Fibroblast of lung (primary cell): ENCODE results near the gene FCHO2.

ENCODE experiments used
- EZH2 ChIP-seq: IDR thresholded peaks from 2 replicates; pipeline ENCODE4 v1.5.1; 2012; ENCODE audit warnings: low read length, control low read depth, mild to moderate bottlenecking; ENCODE audit errors: missing control alignments
- TF ChIP-seq, protein P1 (sequence below), 2 donors: IDR thresholded peaks in 1 of 2; conservative IDR thresholded peaks in 1 of 2; 1 replicate in 1 of 2; 2 replicates in 1 of 2; pipeline ENCODE4 v1.5.1; 2011 to 2012; ENCODE audit warnings: low read length in 2 of 2, control low read depth in 1 of 2, inconsistent platforms in 1 of 2, low read depth in 1 of 2, mild to moderate bottlenecking in 1 of 2

DNA sequence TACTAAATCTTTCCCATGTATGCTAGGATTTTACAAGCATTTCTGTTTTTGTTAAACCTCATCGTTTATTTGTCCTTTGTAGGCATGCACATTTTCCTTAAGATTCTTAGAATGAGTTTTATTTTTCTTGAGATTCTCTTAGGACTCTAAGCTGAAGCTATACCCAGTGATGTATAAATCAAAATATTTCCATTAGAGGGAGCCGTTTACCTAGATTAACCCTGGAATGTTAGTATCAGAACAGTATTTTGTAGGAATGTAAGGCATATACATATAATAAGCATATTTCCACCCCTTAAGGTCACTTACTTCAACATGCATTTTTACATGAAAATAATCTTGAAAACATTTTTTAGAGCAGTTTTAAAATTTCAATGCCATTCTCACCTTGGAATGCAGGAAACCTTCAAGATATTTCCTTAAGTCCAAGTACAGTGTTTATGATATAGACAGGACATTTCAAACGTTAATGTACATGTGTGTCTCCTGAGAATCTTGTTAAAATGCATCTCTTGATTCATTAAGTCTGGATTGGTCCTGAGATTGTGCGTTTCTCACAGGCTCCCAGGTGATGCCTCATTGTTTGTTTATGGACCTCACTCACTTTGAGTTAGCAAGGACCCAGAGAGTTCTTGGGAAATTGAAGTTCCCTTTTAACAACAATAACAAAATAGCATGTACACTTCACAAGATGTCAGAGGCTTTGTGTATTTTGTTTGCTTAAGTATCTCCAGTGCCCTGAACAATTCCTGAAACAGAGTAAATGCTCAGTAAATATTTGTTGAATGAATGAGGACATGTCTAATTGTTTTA lies 34.9 kb upstream of the FCHO2 start:
- TF ChIP-seq, protein P1, sequence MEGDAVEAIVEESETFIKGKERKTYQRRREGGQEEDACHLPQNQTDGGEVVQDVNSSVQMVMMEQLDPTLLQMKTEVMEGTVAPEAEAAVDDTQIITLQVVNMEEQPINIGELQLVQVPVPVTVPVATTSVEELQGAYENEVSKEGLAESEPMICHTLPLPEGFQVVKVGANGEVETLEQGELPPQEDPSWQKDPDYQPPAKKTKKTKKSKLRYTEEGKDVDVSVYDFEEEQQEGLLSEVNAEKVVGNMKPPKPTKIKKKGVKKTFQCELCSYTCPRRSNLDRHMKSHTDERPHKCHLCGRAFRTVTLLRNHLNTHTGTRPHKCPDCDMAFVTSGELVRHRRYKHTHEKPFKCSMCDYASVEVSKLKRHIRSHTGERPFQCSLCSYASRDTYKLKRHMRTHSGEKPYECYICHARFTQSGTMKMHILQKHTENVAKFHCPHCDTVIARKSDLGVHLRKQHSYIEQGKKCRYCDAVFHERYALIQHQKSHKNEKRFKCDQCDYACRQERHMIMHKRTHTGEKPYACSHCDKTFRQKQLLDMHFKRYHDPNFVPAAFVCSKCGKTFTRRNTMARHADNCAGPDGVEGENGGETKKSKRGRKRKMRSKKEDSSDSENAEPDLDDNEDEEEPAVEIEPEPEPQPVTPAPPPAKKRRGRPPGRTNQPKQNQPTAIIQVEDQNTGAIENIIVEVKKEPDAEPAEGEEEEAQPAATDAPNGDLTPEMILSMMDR (conservative IDR thresholded peaks at IDR 0.05 in 1 of 2, IDR thresholded peaks at IDR 0.05 in 1 of 2; ENCODE audit: low read depth in 1 of 2, low read length in 2 of 2) = peak in 1 of 2 donors; percentile 10
- no peak for TF ChIP-seq EZH2
